ENCODE data around the gene BIVM. TPM values are rescaled to one million over a fixed set of nuclear protein-coding genes. Genes with fewer than 3 reads are reported as not detected.

Gene BIVM
- total RNA-seq, 2 donors from 2014 or later: 26.8 to 33.2 TPM

- Histone ChIP-seq H3K27ac (no peak overlapping the region), H3K36me3 (peaks cover 8% of the 10 kb centered on the region), H3K27me3 (replicated peaks; ENCODE audit: insufficient read depth) (no peaks in the 10 kb centered on the region), H3K9me3 (no peaks in the 10 kb centered on the region), H3K4me3 (no peak overlapping the region), H3K4me1 (ENCODE audit: control insufficient read depth in 1 of 2, low read depth in 2 of 2) (no peaks in the 10 kb centered on the region)
- DNase-seq (ENCODE audit: low spot score): no peak
- TF ChIP-seq, protein P1, sequence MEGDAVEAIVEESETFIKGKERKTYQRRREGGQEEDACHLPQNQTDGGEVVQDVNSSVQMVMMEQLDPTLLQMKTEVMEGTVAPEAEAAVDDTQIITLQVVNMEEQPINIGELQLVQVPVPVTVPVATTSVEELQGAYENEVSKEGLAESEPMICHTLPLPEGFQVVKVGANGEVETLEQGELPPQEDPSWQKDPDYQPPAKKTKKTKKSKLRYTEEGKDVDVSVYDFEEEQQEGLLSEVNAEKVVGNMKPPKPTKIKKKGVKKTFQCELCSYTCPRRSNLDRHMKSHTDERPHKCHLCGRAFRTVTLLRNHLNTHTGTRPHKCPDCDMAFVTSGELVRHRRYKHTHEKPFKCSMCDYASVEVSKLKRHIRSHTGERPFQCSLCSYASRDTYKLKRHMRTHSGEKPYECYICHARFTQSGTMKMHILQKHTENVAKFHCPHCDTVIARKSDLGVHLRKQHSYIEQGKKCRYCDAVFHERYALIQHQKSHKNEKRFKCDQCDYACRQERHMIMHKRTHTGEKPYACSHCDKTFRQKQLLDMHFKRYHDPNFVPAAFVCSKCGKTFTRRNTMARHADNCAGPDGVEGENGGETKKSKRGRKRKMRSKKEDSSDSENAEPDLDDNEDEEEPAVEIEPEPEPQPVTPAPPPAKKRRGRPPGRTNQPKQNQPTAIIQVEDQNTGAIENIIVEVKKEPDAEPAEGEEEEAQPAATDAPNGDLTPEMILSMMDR (IDR thresholded peaks at IDR 0.05): no peak
- ATAC-seq (ENCODE audit: insufficient number of reproducible peaks, low FRiP score, low read depth): no peak
Observed at GRCh38 chr13:102788683-102789082, 10.2 kb upstream of the BIVM start.

- Histone ChIP-seq H3K9me3 (no peaks in the 10 kb centered on the region), H3K4me1 (ENCODE audit: control insufficient read depth in 1 of 2, low read depth in 2 of 2) (no peaks in the 10 kb centered on the region), H3K4me3 (no peak overlapping the region), H3K36me3 (peaks cover 5% of the 10 kb centered on the region), H3K27me3 (replicated peaks; ENCODE audit: insufficient read depth) (no peaks in the 10 kb centered on the region), H3K27ac (no peak overlapping the region)
- DNase-seq (ENCODE audit: low spot score) (no peak), ATAC-seq (ENCODE audit: insufficient number of reproducible peaks, low FRiP score, low read depth) (no peak)
- TF ChIP-seq, protein P1 (IDR thresholded peaks at IDR 0.05): no peak
Observed at GRCh38 chr13:102792396-102792795, 6.5 kb upstream of the BIVM start.

DNA sequence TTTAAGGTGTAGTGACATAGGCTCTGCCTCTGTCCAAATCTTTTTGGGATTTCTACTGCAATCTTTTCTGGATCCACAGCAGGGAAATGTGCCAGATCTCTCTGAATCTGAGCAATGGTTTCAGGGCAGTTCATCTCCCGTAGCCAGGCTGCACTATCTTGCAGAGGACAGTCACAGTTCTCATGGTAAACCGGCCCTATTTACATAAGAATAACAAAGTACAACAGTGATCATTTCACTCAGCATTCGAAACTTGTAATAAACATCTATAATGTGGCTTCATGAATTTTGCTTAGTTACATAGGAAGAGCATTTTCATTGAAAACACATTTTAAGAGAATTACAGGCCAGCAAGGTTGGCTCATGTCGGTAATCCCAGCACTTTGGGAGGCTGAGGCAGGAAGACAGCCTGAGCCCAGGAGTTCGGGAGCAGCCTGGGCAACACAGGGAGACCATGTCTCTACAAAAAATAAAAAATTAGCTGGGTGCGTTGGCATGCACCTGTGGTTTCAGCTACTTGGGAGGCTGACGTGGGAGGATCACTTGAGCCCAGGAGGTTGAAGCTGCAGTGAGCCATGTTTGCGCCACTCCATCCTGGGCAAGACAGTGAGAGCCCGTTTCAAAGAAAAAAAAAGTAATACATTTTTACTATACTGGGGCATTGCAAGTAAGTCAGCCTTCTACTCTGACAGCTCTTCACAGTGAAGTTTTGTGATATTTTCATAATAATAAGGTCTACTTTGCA is 5.1 kb upstream of the BIVM start:
- no peak for DNase-seq (ENCODE audit: low spot score)
- H3K36me3 ChIP-seq: peaks cover 5% of the 10 kb centered on the region
- ATAC-seq (ENCODE audit: insufficient number of reproducible peaks, low FRiP score, low read depth): no peak
- no peaks in the 10 kb centered on the region for H3K27me3 ChIP-seq (replicated peaks; ENCODE audit: insufficient read depth)
- H3K4me3 ChIP-seq: no peak overlapping the region
- no peak overlapping the region for H3K27ac ChIP-seq
- TF ChIP-seq, protein P1 (IDR thresholded peaks at IDR 0.05): no peak
- H3K9me3 ChIP-seq: no peaks in the 10 kb centered on the region
- H3K4me1 ChIP-seq (ENCODE audit: control insufficient read depth in 1 of 2, low read depth in 2 of 2): peaks cover 3 to 4% of the 10 kb centered on the region in 2 donors

- no peaks in the 10 kb centered on the region for H3K36me3 ChIP-seq
- TF ChIP-seq, protein P1 (IDR thresholded peaks at IDR 0.05): no peak
- H3K27me3 ChIP-seq (replicated peaks; ENCODE audit: insufficient read depth): no peaks in the 10 kb centered on the region
- H3K9me3 ChIP-seq: no peaks in the 10 kb centered on the region
- ATAC-seq (ENCODE audit: insufficient number of reproducible peaks, low FRiP score, low read depth) (no peak), DNase-seq (ENCODE audit: low spot score) (no peak)
- peaks cover 3 to 20% of the 10 kb centered on the region in 2 donors for H3K4me1 ChIP-seq (ENCODE audit: control insufficient read depth in 1 of 2, low read depth in 2 of 2)
- peak overlapping the region; percentile 71 to 80 for H3K27ac ChIP-seq
- H3K4me3 ChIP-seq: peak overlapping the region; percentile 84
Observed at GRCh38 chr13:102799426-102800144, 666 bp downstream of the BIVM start.
